ENCODE results near the gene PNKP.

- TF ChIP-seq CTCF (IDR thresholded peaks at IDR 0.05; ENCODE audit: insufficient read depth, low read length, poor library complexity, severe bottlenecking), result no peak
- TF ChIP-seq EZH2phosphoT487 (conservative IDR thresholded peaks at IDR 0.05; ENCODE audit: low read length), result no peak
Observed at GRCh38 chr19:49847731-49848696, 19.4 kb downstream of the PNKP start.
